ENCODE results near the gene CIRBP. TPM values are rescaled to one million over a fixed set of nuclear protein-coding genes. Genes with fewer than 3 reads are reported as not detected.

The CIRBP gene
- total and polyA plus RNA-seq, 9 of the 15 experiments (the other 6 are each of a cell fraction or from before 2014, with no cell fraction given) = 20.5 to 327 (median 176) TPM

- TF ChIP-seq, protein P1, sequence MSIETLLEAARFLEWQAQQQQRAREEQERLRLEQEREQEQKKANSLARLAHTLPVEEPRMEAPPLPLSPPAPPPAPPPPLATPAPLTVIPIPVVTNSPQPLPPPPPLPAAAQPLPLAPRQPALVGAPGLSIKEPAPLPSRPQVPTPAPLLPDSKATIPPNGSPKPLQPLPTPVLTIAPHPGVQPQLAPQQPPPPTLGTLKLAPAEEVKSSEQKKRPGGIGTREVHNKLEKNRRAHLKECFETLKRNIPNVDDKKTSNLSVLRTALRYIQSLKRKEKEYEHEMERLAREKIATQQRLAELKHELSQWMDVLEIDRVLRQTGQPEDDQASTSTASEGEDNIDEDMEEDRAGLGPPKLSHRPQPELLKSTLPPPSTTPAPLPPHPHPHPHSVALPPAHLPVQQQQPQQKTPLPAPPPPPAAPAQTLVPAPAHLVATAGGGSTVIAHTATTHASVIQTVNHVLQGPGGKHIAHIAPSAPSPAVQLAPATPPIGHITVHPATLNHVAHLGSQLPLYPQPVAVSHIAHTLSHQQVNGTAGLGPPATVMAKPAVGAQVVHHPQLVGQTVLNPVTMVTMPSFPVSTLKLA (conservative IDR thresholded peaks at IDR 0.05) = 0 out of 4 replicates have a peak, but pooled peaks of 1 of the 2 experiments have one; percentile 37
- TF ChIP-seq MAX (CRISPR knock-in tag; IDR thresholded peaks at IDR 0.05) = 0 out of 2 replicates have a peak, but pooled peaks have one; percentile 50
Measured at GRCh38 chr19:1295169-1296012, 26.3 kb downstream of the CIRBP start (continued).

- no peak overlapping the region for H3K27ac ChIP-seq (ENCODE audit: extremely low read depth, low read depth, low read length)
- H3K27me3 ChIP-seq (ENCODE audit: control insufficient read depth in 2 of 2, insufficient read depth in 2 of 2, low read length in 2 of 2) = peaks cover 20 to 55% of the 10 kb centered on the region in 2 experiments; a peak in 3 of 5 replicates
- peaks cover 4% of the 10 kb centered on the region; the same call in 1 of the 2 replicates for H4K20me1 ChIP-seq (replicated peaks; ENCODE audit: control insufficient read depth, insufficient read depth, low read length)
- H3K9me1 ChIP-seq (ENCODE audit: control insufficient read depth, insufficient read depth, low read length) = peaks cover 3% of the 10 kb centered on the region
- BruUV-seq (replicated peaks) = no TSS peak
- no peaks in the 10 kb centered on the region for H3K79me2 ChIP-seq (ENCODE audit: control insufficient read depth, insufficient read depth, low read length)
- DNase-seq (ENCODE audit: extremely low read depth in 1 of 4, low spot score in 3 of 4) = no peak
- H3K36me3 ChIP-seq (ENCODE audit: control insufficient read depth, insufficient read depth, low read length) = no peaks in the 10 kb centered on the region
- ChIA-PET POLR2A (interaction anchor here (0.6 kb wide), 1 partner anchor 22 kb away, joined by 3 read pairs; no protein-coding TSS in a partner anchor), CTCF (ENCODE audit: low intra/inter-chr PET ratio) (no interaction called here)
- H3K4me1 ChIP-seq (replicated peaks in 1 of 2; ENCODE audit: control insufficient read depth in 2 of 2, insufficient read depth in 2 of 2, low read length in 2 of 2) = peaks cover 0 to 75% of the 10 kb centered on the region in 2 experiments; a peak in 3 of 5 replicates
- no peak for FAIRE-seq
- no peak for ATAC-seq
- H3K4me3 ChIP-seq = no peak overlapping the region
- no peak overlapping the region; a peak in 1 of 4 replicates for H3K9ac ChIP-seq (ENCODE audit: insufficient read depth in 1 of 2, low read depth in 2 of 2, low read length in 2 of 2)
- TF ChIP-seq ZBED1 (IDR thresholded peaks at IDR 0.05) = no peak
- TF ChIP-seq BCOR (IDR thresholded peaks at IDR 0.05) = peak; percentile 89
- TF ChIP-seq PKNOX1 (IDR thresholded peaks at IDR 0.05) = peak; percentile 56
- peak; percentile 21; the same call in 1 of the 2 replicates for TF ChIP-seq VEZF1 (CRISPR knock-in tag; IDR thresholded peaks at IDR 0.05)
- no peak for TF ChIP-seq ZNF445 (CRISPR knock-in tag; IDR thresholded peaks at IDR 0.05; ENCODE audit: low read depth)
- no peak overlapping the region for H3K4me2 ChIP-seq (ENCODE audit: insufficient read depth, low read length)
- intact Hi-C loops (cut with micrococcal nuclease) (no loop called here), in situ Hi-C loops (cut with MboI) (no loop called here)
- no peak overlapping the region for H2AFZ ChIP-seq (ENCODE audit: low read depth, low read length)
- no peaks in the 10 kb centered on the region for H3K9me3 ChIP-seq (replicated peaks; ENCODE audit: control insufficient read depth, insufficient read depth, low read depth, low read length)
- 17% methylated on average over 11 of the region's 13 CpGs for WGBS (ENCODE audit: insufficient coverage, low coverage, missing lambda C conversion rate)
Measured at GRCh38 chr19:1296078-1296477, 26.9 kb downstream of the CIRBP start.

All from K562 (cell line).